Sigmoid colon (tissue), 7 donors: ENCODE measurements around the gene SLC44A4. TPM values are rescaled to one million over a fixed set of nuclear protein-coding genes. Genes with fewer than 3 reads are reported as not detected.

Source experiments
- DNase-seq: peaks from one replicate; pipeline ENCODE4 v3.0.0-alpha.2; 2019
- H3K27ac ChIP-seq, 4 donors: fragments of 200-600 bp; sonication (generic); one replicate each; pipeline ENCODE4 v1.5.1; 2016 to 2019; ENCODE audit warnings: mild to moderate bottlenecking in 1 of 4
- H3K27me3 ChIP-seq, 3 donors: fragments of 200-600 bp; sonication (generic); one replicate each; pipeline ENCODE4 v1.5.1; 2019; ENCODE audit warnings: mild to moderate bottlenecking in 1 of 3
- H3K36me3 ChIP-seq, 4 donors: fragments of 200-600 bp; sonication (generic); one replicate each; pipeline ENCODE4 v1.5.1; 2016 to 2019
- H3K4me1 ChIP-seq, 4 donors: fragments of 200-600 bp; sonication (generic); one replicate each; pipeline ENCODE4 v1.5.1; 2017 to 2019
- H3K4me3 ChIP-seq, 4 donors: fragments of 200-600 bp; sonication (generic); one replicate each; pipeline ENCODE4 v1.5.1; 2017 to 2019; ENCODE audit warnings: mild to moderate bottlenecking in 2 of 4, moderate library complexity in 1 of 4
- H3K9me3 ChIP-seq, 4 donors: fragments of 200-600 bp in 3 of 4; sonication (generic) in 3 of 4; one replicate each; pipeline versions ENCODE4 v1.5.1 to v1.6.1; 2013 to 2019
- CTCF ChIP-seq, 4 experiments: fragments of 450-650 bp in 3 of 4; fragments of 200-600 bp in 1 of 4; IDR thresholded peaks; one replicate each; pipeline ENCODE4 v1.5.1; 2016 to 2019; ENCODE audit warnings: antibody characterized with exemption in 4 of 4, mild to moderate bottlenecking in 3 of 4, moderate library complexity in 2 of 4
- EP300 ChIP-seq, 4 donors: sonication (generic); formaldehyde crosslinking; IDR thresholded peaks; one replicate each; pipeline ENCODE4 v1.6.1; 2017; ENCODE audit warnings: antibody characterized with exemption in 4 of 4
- POLR2A ChIP-seq, 2 donors: fragments of 450-650 bp; IDR thresholded peaks; one replicate each; pipeline ENCODE4 v1.6.1; 2016; ENCODE audit warnings: antibody characterized with exemption in 2 of 2, mild to moderate bottlenecking in 2 of 2, moderate library complexity in 2 of 2
- POLR2AphosphoS5 ChIP-seq, 4 donors: sonication (generic); formaldehyde crosslinking; IDR thresholded peaks; one replicate each; pipeline ENCODE4 v1.6.1; 2017; ENCODE audit warnings: antibody characterized with exemption in 4 of 4
- WGBS, 2 donors: extraction: QIAGEN DNeasy Blood & Tissue Kit; methylation state at CpG; one replicate each; pipeline ENCODE4 v1.1.7; 2013; 5-methylcytosine and 5-hydroxymethylcytosine counted together
- intact Hi-C: fragments of 100-400 bp; cut with DNase I; formaldehyde crosslinking; loops from one replicate; pipeline ENCODE4 v1.15.1; 2023
- polyA plus RNA-seq, 3 donors: library from polyadenylated mRNA; stranded (reverse); fragments of 200-250 nt; gene quantifications; one replicate each; pipeline ENCODE4 v1.2.3, GENCODE V29; 2013
- total RNA-seq, 4 donors: library from RNA; depleted of rRNA; stranded (reverse); fragments of >200 nt; gene quantifications; one replicate each; pipeline ENCODE4 v1.1.0, GENCODE V29; 2016
- donor health status: healthy with polysubstance abuse.
- donor health status: Bipolar disorder and iron deficiency.
- donor health status: healthy.

The SLC44A4 gene
- total and polyA plus RNA-seq, 7 donors: 1.4 to 252 (median 78.1) TPM; not detected in 2

- no peak for DNase-seq
- intact Hi-C loops: no loop called here
- H3K4me1 ChIP-seq: no peaks in the 10 kb centered on the region
Observed at GRCh38 chr6:31882344-31882743, 3.5 kb upstream of the SLC44A4 start.

GRCh38 chr6:31881136-31881859, 2.5 kb upstream of the SLC44A4 start:
- no peaks in the 10 kb centered on the region for H3K27me3 ChIP-seq
- DNase-seq: no peak
- no peak overlapping the region for H3K27ac ChIP-seq
- H3K4me1 ChIP-seq: no peaks in the 10 kb centered on the region
- intact Hi-C loops: no loop called here
- TF ChIP-seq EP300 (IDR thresholded peaks at IDR 0.05): no peak
- TF ChIP-seq CTCF (IDR thresholded peaks at IDR 0.05): no peak
- no peak for TF ChIP-seq POLR2AphosphoS5 (IDR thresholded peaks at IDR 0.05)
- TF ChIP-seq POLR2A (IDR thresholded peaks at IDR 0.05): no peak
- H3K9me3 ChIP-seq: no peaks in the 10 kb centered on the region
- H3K4me3 ChIP-seq: no peak overlapping the region
- 89 to 93% methylated on average over 9 of the region's 9 CpGs for WGBS, 2 donors
- H3K36me3 ChIP-seq: peaks cover 46 to 70% (median 55%) of the 10 kb centered on the region in 4 donors

More at GRCh38 chr6:31882344-31882743, 3.5 kb upstream of the SLC44A4 start:
- Histone ChIP-seq H3K36me3 (peaks cover 56 to 80% (median 64%) of the 10 kb centered on the region in 4 donors), H3K4me3 (no peak overlapping the region), H3K27ac (no peak overlapping the region), H3K27me3 (no peaks in the 10 kb centered on the region), H3K9me3 (no peaks in the 10 kb centered on the region)
- WGBS, 2 donors: 76 to 86% methylated on average over 6 of the region's 6 CpGs
- TF ChIP-seq CTCF (IDR thresholded peaks at IDR 0.05): no peak
- TF ChIP-seq POLR2AphosphoS5 (IDR thresholded peaks at IDR 0.05): no peak
- TF ChIP-seq POLR2A (IDR thresholded peaks at IDR 0.05): no peak
- no peak for TF ChIP-seq EP300 (IDR thresholded peaks at IDR 0.05)

GRCh38 chr6:31880616-31881015, 1.8 kb upstream of the SLC44A4 start:
- H3K27me3 ChIP-seq: no peaks in the 10 kb centered on the region
- no peak for TF ChIP-seq POLR2A (IDR thresholded peaks at IDR 0.05)
- TF ChIP-seq EP300 (IDR thresholded peaks at IDR 0.05): no peak
- no peak for TF ChIP-seq CTCF (IDR thresholded peaks at IDR 0.05)
- no peak for TF ChIP-seq POLR2AphosphoS5 (IDR thresholded peaks at IDR 0.05)
- whole genome bisulfite sequencing, 2 donors: 91 to 92% methylated on average over 10 of the region's 10 CpGs
- intact Hi-C loops: no loop called here
- no peak overlapping the region for H3K27ac ChIP-seq
- no peak for DNase-seq
- peaks cover 45 to 63% (median 51%) of the 10 kb centered on the region in 4 donors for H3K36me3 ChIP-seq
- H3K4me3 ChIP-seq: no peak overlapping the region
- no peaks in the 10 kb centered on the region for H3K4me1 ChIP-seq
- no peaks in the 10 kb centered on the region for H3K9me3 ChIP-seq

GRCh38 chr6:31879901-31880300, 1.1 kb upstream of the SLC44A4 start:
- Histone ChIP-seq H3K27me3 (no peaks in the 10 kb centered on the region), H3K27ac (no peak overlapping the region), H3K9me3 (no peaks in the 10 kb centered on the region), H3K36me3 (peaks cover 44 to 56% (median 49%) of the 10 kb centered on the region in 4 donors), H3K4me3 (no peak overlapping the region), H3K4me1 (peaks cover 0 to 6% (median 3%) of the 10 kb centered on the region in 4 donors)
- no peak for TF ChIP-seq CTCF (IDR thresholded peaks at IDR 0.05)
- no peak for TF ChIP-seq POLR2AphosphoS5 (IDR thresholded peaks at IDR 0.05)
- no peak for TF ChIP-seq EP300 (IDR thresholded peaks at IDR 0.05)
- no peak for TF ChIP-seq POLR2A (IDR thresholded peaks at IDR 0.05)
- no peak for DNase-seq
- intact Hi-C loops: no loop called here
- 27 to 69% methylated on average over 10 of the region's 10 CpGs for WGBS, 2 donors
